Karpas-422 (cell line): ENCODE results near the gene DUS1L. TPM values are rescaled to one million over a fixed set of nuclear protein-coding genes. Genes with fewer than 3 reads are reported as not detected.

Experiments
- DNase-seq: peaks from one replicate; pipeline ENCODE4 v3.0.0-alpha.2; 2015
- H2AFZ ChIP-seq: fragments of 200-600 bp; sonication (generic); 2 replicates; pipeline ENCODE4 v1.6.1; 2014; ENCODE audit warnings: antibody characterized with exemption, low read length, mixed read lengths
- H3K27ac ChIP-seq: fragments of 200-600 bp; sonication (generic); 2 replicates; pipeline ENCODE4 v1.5.1; 2014; ENCODE audit warnings: mild to moderate bottlenecking, low read length, moderate library complexity
- H3K27me3 ChIP-seq: fragments of 200-600 bp; sonication (generic); 2 replicates; pipeline ENCODE4 v1.6.1; 2014; ENCODE audit warnings: low read length, mixed read lengths
- H3K36me3 ChIP-seq: fragments of 200-600 bp; sonication (generic); 2 replicates; pipeline ENCODE4 v1.6.1; 2014; ENCODE audit warnings: low read length, mixed read lengths; ENCODE audit not compliant: insufficient read depth
- H3K4me1 ChIP-seq: fragments of 200-600 bp; sonication (generic); 2 replicates; pipeline ENCODE4 v1.6.1; 2014; ENCODE audit warnings: mild to moderate bottlenecking, low read length, mixed read lengths
- H3K4me2 ChIP-seq: fragments of 200-600 bp; sonication (generic); 2 replicates; pipeline ENCODE4 v1.6.1; 2014; ENCODE audit warnings: low read length, low read depth, mild to moderate bottlenecking; ENCODE audit not compliant: poor library complexity, severe bottlenecking
- H3K4me3 ChIP-seq: fragments of 200-600 bp; sonication (generic); 2 replicates; pipeline ENCODE4 v1.5.1; 2014; ENCODE audit warnings: mild to moderate bottlenecking, antibody characterized with exemption, low read length, mixed read lengths
- H3K79me2 ChIP-seq: fragments of 200-600 bp; sonication (generic); 2 replicates; pipeline ENCODE4 v1.6.1; 2014; ENCODE audit warnings: mild to moderate bottlenecking, low read length, mixed read lengths
- H3K9ac ChIP-seq: fragments of 200-600 bp; sonication (generic); 2 replicates; pipeline ENCODE4 v1.6.0; 2014; ENCODE audit warnings: low read length
- H3K9me2 ChIP-seq: fragments of 200-600 bp; sonication (generic), shearing (Covaris generic); replicated peaks from 2 replicates; pipeline ENCODE4 v1.6.0; 2014; ENCODE audit warnings: mild to moderate bottlenecking, low read length, moderate library complexity; ENCODE audit not compliant: insufficient read depth
- H3K9me3 ChIP-seq: fragments of 300-700, 200-600 bp; sonication (generic); 2 replicates; pipeline ENCODE4 v1.6.1; 2014; ENCODE audit warnings: low read length, mixed read lengths
- H4K20me1 ChIP-seq: fragments of 200-600 bp; sonication (generic); 2 replicates; pipeline ENCODE4 v1.6.1; 2014; ENCODE audit warnings: mild to moderate bottlenecking, antibody characterized with exemption, low read length, low read depth; ENCODE audit not compliant: insufficient read depth
- total RNA-seq: library from RNA; depleted of rRNA; stranded (reverse); fragments of >200 nt; shearing (Covaris generic); gene quantifications from 2 replicates; pipeline ENCODE4 v1.2.3, GENCODE V29; 2014; ENCODE audit warnings: low replicate concordance

The DUS1L gene
- total RNA-seq, 1 experiment from 2014 or later, result 89.6 TPM

- Histone ChIP-seq H4K20me1 (no peaks in the 10 kb centered on the region), H3K36me3 (no peaks in the 10 kb centered on the region), H2AFZ (no peak overlapping the region), H3K79me2 (no peaks in the 10 kb centered on the region), H3K4me2 (no peak overlapping the region), H3K9me3 (no peaks in the 10 kb centered on the region), H3K27me3 (no peaks in the 10 kb centered on the region), H3K9ac (no peak overlapping the region), H3K4me1 (peaks cover 27% of the 10 kb centered on the region), H3K27ac (no peak overlapping the region), H3K9me2 (no peaks in the 10 kb centered on the region), H3K4me3 (no peak overlapping the region)
- DNase-seq, result no peak
These were observed 43.4 kb upstream of the DUS1L start for GRCh38 chr17:82108961-82109475.

DNA sequence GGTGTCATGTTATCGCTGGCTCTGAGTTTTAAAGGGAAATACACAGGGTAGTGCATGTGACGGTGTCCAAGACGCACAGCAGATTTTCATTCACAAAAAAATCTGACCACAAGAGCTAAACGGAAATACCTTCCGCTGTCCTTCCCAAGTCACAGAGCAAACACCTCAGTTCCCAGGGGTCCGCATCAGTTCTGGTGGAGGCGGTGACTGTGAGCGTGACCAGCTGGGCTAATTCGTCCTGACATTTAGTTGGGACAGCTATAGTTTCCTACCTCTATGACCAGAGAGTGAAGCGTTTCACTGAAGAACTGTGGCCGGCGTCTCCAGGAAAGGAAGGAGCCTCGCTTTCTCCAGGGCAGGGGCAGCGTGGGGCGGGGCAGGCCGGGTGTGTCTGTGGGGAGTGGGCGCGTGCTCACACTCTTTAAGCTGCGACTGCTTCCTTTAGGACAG, 42.9 kb upstream of the DUS1L start:
- no peak overlapping the region for H3K4me2 ChIP-seq
- DNase-seq, result no peak
- H3K9ac ChIP-seq, result no peak overlapping the region
- no peaks in the 10 kb centered on the region for H3K36me3 ChIP-seq
- H3K79me2 ChIP-seq, result no peaks in the 10 kb centered on the region
- H3K4me3 ChIP-seq, result no peak overlapping the region
- H4K20me1 ChIP-seq, result no peaks in the 10 kb centered on the region
- H3K9me2 ChIP-seq, result no peaks in the 10 kb centered on the region
- no peak overlapping the region for H3K27ac ChIP-seq
- no peak overlapping the region for H2AFZ ChIP-seq
- H3K27me3 ChIP-seq, result no peaks in the 10 kb centered on the region
- H3K4me1 ChIP-seq, result peaks cover 27% of the 10 kb centered on the region
- H3K9me3 ChIP-seq, result no peaks in the 10 kb centered on the region

DNA sequence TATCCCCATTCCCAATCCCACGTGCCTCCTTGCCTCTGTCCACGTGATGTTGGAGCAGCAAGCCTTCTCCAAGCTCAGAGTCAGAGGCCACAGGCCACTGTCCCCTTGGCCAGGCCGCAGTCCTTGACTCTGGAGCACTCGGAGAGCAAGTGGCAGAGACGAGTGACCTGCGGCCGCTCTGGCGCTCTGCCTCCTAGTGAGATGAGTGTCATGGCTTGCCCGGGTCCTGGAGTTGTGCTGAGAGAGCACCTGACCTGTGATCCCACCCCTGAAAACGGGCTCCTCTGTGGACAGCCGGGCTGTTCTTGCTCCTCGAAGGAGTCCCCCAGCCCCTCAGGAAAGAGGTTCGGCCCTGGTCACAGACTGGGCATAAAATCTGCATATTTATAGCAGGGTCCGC, 42.4 kb upstream of the DUS1L start:
- no peak for DNase-seq

DNA sequence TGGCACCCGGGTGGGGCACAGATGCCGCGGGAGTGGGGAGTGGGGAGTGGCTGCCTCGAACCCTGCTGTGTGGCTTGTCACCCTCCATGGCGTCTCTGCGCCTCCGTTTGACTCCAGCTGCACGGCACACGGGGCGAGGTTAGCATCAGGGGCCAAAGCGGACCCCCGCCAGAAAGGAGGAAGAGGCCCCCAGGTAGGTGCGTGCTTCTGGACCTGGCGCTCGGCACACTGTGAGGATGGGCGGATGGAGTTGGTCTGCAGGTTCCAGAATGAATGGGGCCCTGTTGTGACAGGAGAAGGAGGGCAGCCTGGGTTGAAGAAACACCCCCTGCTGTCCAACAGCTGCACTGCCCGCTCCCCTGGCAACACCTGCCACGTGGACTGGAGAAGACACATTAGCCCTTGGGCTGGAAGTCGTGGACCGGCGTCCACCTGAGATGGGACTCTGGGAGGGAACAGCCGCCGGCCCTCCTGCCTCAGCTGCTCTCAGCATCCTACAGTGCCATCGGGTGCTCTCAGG, 41.8 kb upstream of the DUS1L start:
- Histone ChIP-seq H3K4me3 (peak overlapping the region; percentile 71), H3K27me3 (no peaks in the 10 kb centered on the region), H2AFZ (no peak overlapping the region), H3K27ac (0 out of 2 replicates have a peak overlapping the region, but pooled peaks have one; percentile 83), H3K79me2 (no peaks in the 10 kb centered on the region), H3K4me2 (peak overlapping the region; percentile 81), H3K36me3 (no peaks in the 10 kb centered on the region), H3K9me3 (no peaks in the 10 kb centered on the region), H4K20me1 (no peaks in the 10 kb centered on the region), H3K9me2 (no peaks in the 10 kb centered on the region), H3K9ac (peak overlapping the region; percentile 85), H3K4me1 (peaks cover 27% of the 10 kb centered on the region)
- DNase-seq, result peak; percentile 69

More for the DNA sequence above, 42.4 kb upstream of the DUS1L start:
- Histone ChIP-seq H3K9me2 (no peaks in the 10 kb centered on the region), H3K36me3 (no peaks in the 10 kb centered on the region), H3K27ac (no peak overlapping the region), H4K20me1 (no peaks in the 10 kb centered on the region), H3K27me3 (no peaks in the 10 kb centered on the region), H3K4me1 (peaks cover 27% of the 10 kb centered on the region), H3K9ac (no peak overlapping the region), H3K79me2 (no peaks in the 10 kb centered on the region), H3K4me2 (no peak overlapping the region), H3K9me3 (no peaks in the 10 kb centered on the region), H3K4me3 (no peak overlapping the region), H2AFZ (no peak overlapping the region)

- peak overlapping the region; percentile 71 for H3K4me3 ChIP-seq
- H3K4me1 ChIP-seq, result peaks cover 27% of the 10 kb centered on the region
These were observed 41.2 kb upstream of the DUS1L start for GRCh38 chr17:82106688-82107305.

GRCh38 chr17:82105882-82106687, 40.5 kb upstream of the DUS1L start:
- peak overlapping the region; percentile 71 for H3K4me3 ChIP-seq
- H3K9me2 ChIP-seq, result no peaks in the 10 kb centered on the region
- peak overlapping the region; percentile 81 for H3K4me2 ChIP-seq
- no peaks in the 10 kb centered on the region for H4K20me1 ChIP-seq
- H3K27ac ChIP-seq, result peak overlapping the region; percentile 83
- DNase-seq, result peak; percentile 92
- H3K4me1 ChIP-seq, result peaks cover 32% of the 10 kb centered on the region
- H3K27me3 ChIP-seq, result no peaks in the 10 kb centered on the region
- H2AFZ ChIP-seq, result peak overlapping the region; percentile 70; the same call in 1 of the 2 replicates
- no peaks in the 10 kb centered on the region for H3K36me3 ChIP-seq
- H3K79me2 ChIP-seq, result no peaks in the 10 kb centered on the region
- H3K9me3 ChIP-seq, result no peaks in the 10 kb centered on the region
- H3K9ac ChIP-seq, result peak overlapping the region; percentile 85

More at GRCh38 chr17:82106688-82107305, 41.2 kb upstream of the DUS1L start:
- H3K9ac ChIP-seq, result peak overlapping the region; percentile 85
- no peaks in the 10 kb centered on the region for H3K9me3 ChIP-seq
- no peaks in the 10 kb centered on the region for H3K79me2 ChIP-seq
- no peaks in the 10 kb centered on the region for H3K36me3 ChIP-seq
- DNase-seq, result no peak
- no peaks in the 10 kb centered on the region for H3K27me3 ChIP-seq
- H2AFZ ChIP-seq, result peak overlapping the region; percentile 70; the same call in 1 of the 2 replicates
- H3K9me2 ChIP-seq, result no peaks in the 10 kb centered on the region
- H3K4me2 ChIP-seq, result peak overlapping the region; percentile 81
- H4K20me1 ChIP-seq, result no peaks in the 10 kb centered on the region
- peak overlapping the region; percentile 83 for H3K27ac ChIP-seq

DNA sequence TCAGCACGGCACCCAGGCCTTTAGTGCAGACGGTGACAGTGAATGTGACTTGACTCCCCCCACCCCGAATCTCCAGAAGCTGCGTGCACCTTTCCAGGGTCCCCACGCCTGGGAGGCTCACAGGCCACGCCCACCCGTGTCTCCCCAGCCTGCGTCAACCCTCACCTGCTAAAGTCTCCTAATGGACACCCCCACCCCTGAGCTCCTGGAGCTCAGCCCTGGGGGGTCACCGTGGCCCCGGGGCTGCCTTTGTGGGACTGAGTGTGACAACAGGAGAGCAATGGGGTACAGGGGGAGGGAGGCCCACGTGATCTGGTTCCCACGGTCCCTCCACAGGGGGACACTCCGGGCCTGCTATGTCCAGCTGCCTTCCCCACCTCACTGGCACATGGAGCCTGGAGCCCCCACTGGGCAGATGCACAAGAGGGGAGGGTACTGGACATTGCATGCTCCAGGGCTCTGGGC, 39.8 kb upstream of the DUS1L start:
- Histone ChIP-seq H4K20me1 (no peaks in the 10 kb centered on the region), H2AFZ (no peak overlapping the region), H3K4me2 (peak overlapping the region; percentile 81), H3K4me1 (peaks cover 39% of the 10 kb centered on the region), H3K36me3 (no peaks in the 10 kb centered on the region), H3K9ac (peak overlapping the region; percentile 85), H3K27me3 (no peaks in the 10 kb centered on the region), H3K79me2 (no peaks in the 10 kb centered on the region), H3K27ac (peak overlapping the region; percentile 83), H3K9me3 (no peaks in the 10 kb centered on the region), H3K4me3 (peak overlapping the region; percentile 71), H3K9me2 (no peaks in the 10 kb centered on the region)
- peak; percentile 52 for DNase-seq
